IMR-90 (cell line): Measurements from ENCODE around the gene EXOC6B. TPM values are rescaled to one million over a fixed set of nuclear protein-coding genes. Genes with fewer than 3 reads are reported as not detected.

Experiments used
- ATAC-seq: fragments of 200-7000 bp; cut with Tn5 transposase; 2 replicates; pipeline ENCODE4 v1.9.1; 2020; ENCODE audit warnings: low read depth, mild to moderate bottlenecking, moderate library complexity
- BruUV-seq: library from RNA; stranded (reverse); fragments of 400-500 nt; replicated peaks from 2 replicates; lab custom pipeline; 2021; lab: Mats Ljungman, UMichigan
- CTCF ChIA-PET: fragments of 300-600 bp; formaldehyde crosslinking; extraction: SDS; loops from one replicate; lab custom pipeline; 2021; ENCODE audit warnings: antibody characterized with exemption; lab: Yijun Ruan, JAX
- POLR2A ChIA-PET: fragments of 300-600 bp; sonication (Branson Sonifier 250); formaldehyde crosslinking; loops from one replicate; lab custom pipeline; 2022; ENCODE audit warnings: antibody characterized with exemption; ENCODE audit not compliant: unreplicated experiment; lab: Charles Lee
- DNase-seq: peaks from one replicate; pipeline ENCODE4 v3.0.0; 2013
- H2AFZ ChIP-seq: replicated peaks from 2 replicates; pipeline ENCODE3; 2013; ENCODE audit warnings: low read length, mild to moderate bottlenecking; ENCODE audit not compliant: poor library complexity
- H2AK5ac ChIP-seq: 2 replicates; pipeline ENCODE4 v1.6.1; 2013; ENCODE audit warnings: low read depth, low read length, inconsistent platforms
- H2AK9ac ChIP-seq: replicated peaks from 2 replicates; pipeline ENCODE3; 2013; ENCODE audit warnings: mild to moderate bottlenecking, low read depth, low read length, moderate library complexity; ENCODE audit not compliant: poor library complexity
- H2BK120ac ChIP-seq: 2 replicates; pipeline ENCODE4 v1.6.1; 2013; ENCODE audit warnings: low read depth, low read length, inconsistent platforms
- H2BK15ac ChIP-seq: 3 replicates; pipeline ENCODE4 v1.6.1; 2013; ENCODE audit warnings: low read depth, low read length, inconsistent platforms
- H2BK20ac ChIP-seq: 2 replicates; pipeline ENCODE4 v1.6.1; 2013; ENCODE audit warnings: low read depth, mild to moderate bottlenecking, inconsistent platforms, low read length, moderate library complexity
- H2BK5ac ChIP-seq: 2 replicates; pipeline ENCODE4 v1.6.1; 2013; ENCODE audit warnings: mild to moderate bottlenecking, low read depth, low read length, inconsistent platforms; ENCODE audit not compliant: poor library complexity, severe bottlenecking
- H3K14ac ChIP-seq: replicated peaks from 2 replicates; pipeline ENCODE4 v1.6.1; 2013; ENCODE audit warnings: low read depth, low read length, inconsistent platforms
- H3K18ac ChIP-seq: 2 replicates; pipeline ENCODE4 v1.6.1; 2013; ENCODE audit warnings: low read depth, low read length, control low read depth
- H3K23ac ChIP-seq: 2 replicates; pipeline ENCODE4 v1.6.1; 2013; ENCODE audit warnings: low read depth, low read length, inconsistent platforms
- H3K27ac ChIP-seq: 2 replicates; pipeline ENCODE4 v1.5.1; 2013; ENCODE audit warnings: mild to moderate bottlenecking, control low read depth, low read length; ENCODE audit not compliant: insufficient read depth
- H3K27me3 ChIP-seq: 2 replicates; pipeline ENCODE4 v1.6.1; 2013; ENCODE audit warnings: low read length; ENCODE audit not compliant: control insufficient read depth, insufficient read depth
- H3K36me3 ChIP-seq: 2 replicates; pipeline ENCODE4 v1.6.1; 2013; ENCODE audit warnings: low read length, mixed read lengths; ENCODE audit not compliant: control insufficient read depth, insufficient read depth
- H3K4ac ChIP-seq: 2 replicates; pipeline ENCODE4 v1.6.1; 2013; ENCODE audit warnings: low read depth, low read length, inconsistent platforms
- H3K4me1 ChIP-seq: 2 replicates; pipeline ENCODE4 v1.6.1; 2013; ENCODE audit warnings: low read length, mixed read lengths; ENCODE audit not compliant: control insufficient read depth, insufficient read depth
- H3K4me2 ChIP-seq: 2 replicates; pipeline ENCODE4 v1.6.1; 2013; ENCODE audit warnings: low read depth, mild to moderate bottlenecking, control low read depth, low read length, moderate library complexity
- H3K4me3 ChIP-seq: 2 replicates; pipeline ENCODE4 v1.5.1; 2013; ENCODE audit warnings: low read depth, mild to moderate bottlenecking, control low read depth, low read length, moderate library complexity; ENCODE audit not compliant: insufficient read depth
- H3K56ac ChIP-seq: 2 replicates; pipeline ENCODE4 v1.6.1; 2013; ENCODE audit warnings: low read length, inconsistent platforms; ENCODE audit not compliant: insufficient read depth; ENCODE audit errors: extremely low read depth
- H3K79me1 ChIP-seq, 2 experiments: 2 replicates each; pipeline ENCODE4 v1.6.1; 2013; ENCODE audit warnings: low read length in 2 of 2, inconsistent platforms in 1 of 2, low read depth in 1 of 2
- H3K9ac ChIP-seq: 2 replicates; pipeline ENCODE4 v1.6.1; 2013; ENCODE audit warnings: low read depth, low read length, control low read depth
- H3K9me1 ChIP-seq: 2 replicates; pipeline ENCODE4 v1.6.1; 2013; ENCODE audit warnings: low read length, inconsistent platforms; ENCODE audit not compliant: insufficient read depth
- H3K9me3 ChIP-seq: 2 replicates; pipeline ENCODE4 v1.6.1; 2013; ENCODE audit warnings: low read length; ENCODE audit not compliant: control insufficient read depth, insufficient read depth
- H4K20me1 ChIP-seq: 2 replicates; pipeline ENCODE4 v1.6.1; 2013; ENCODE audit warnings: low read length, inconsistent platforms; ENCODE audit not compliant: insufficient read depth
- H4K5ac ChIP-seq: 2 replicates; pipeline ENCODE4 v1.6.1; 2013; ENCODE audit warnings: mild to moderate bottlenecking, low read depth, low read length, control low read depth
- H4K8ac ChIP-seq, 2 experiments: 2 replicates each; pipeline ENCODE4 v1.6.1; 2013; ENCODE audit warnings: low read depth in 2 of 2, low read length in 2 of 2, control low read depth in 1 of 2, inconsistent platforms in 1 of 2
- H4K91ac ChIP-seq: 2 replicates; pipeline ENCODE4 v1.6.1; 2013; ENCODE audit warnings: low read depth, low read length, inconsistent platforms; ENCODE audit not compliant: insufficient read depth
- CEBPB ChIP-seq: IDR thresholded peaks from 2 replicates; pipeline ENCODE4 v1.6.1; 2012; ENCODE audit warnings: low read depth, low read length, improper control_type of control experiment
- RCOR1 ChIP-seq: IDR thresholded peaks from 2 replicates; pipeline ENCODE4 v1.6.1; 2012; ENCODE audit warnings: mild to moderate bottlenecking, low read length, improper control_type of control experiment; ENCODE audit not compliant: insufficient replicate concordance
- WGBS, 2 experiments: methylation state at CpG; one replicate each; pipeline versions ENCODE4 v1.1.5 to v1.1.7; 2013; ENCODE audit warnings: missing lambda C conversion rate in 2 of 2; ENCODE audit not compliant: insufficient read length in 1 of 2; ENCODE audit errors: extremely low coverage in 2 of 2; 5-methylcytosine and 5-hydroxymethylcytosine counted together
- dilution Hi-C: fragments of 300-500 bp; cut with HindIII; formaldehyde crosslinking; loops from one replicate; pipeline ENCODE4 v1.14.3; 2018; ENCODE audit warnings: low sequenced_read_pairs; ENCODE audit not compliant: unreplicated experiment
- in situ Hi-C: fragments of 300-500 bp; cut with MboI; formaldehyde crosslinking; loops from 3 replicates; pipeline ENCODE4 v1.14.3; 2019; ENCODE audit warnings: low sequenced_read_pairs, inconsistent platforms, mixed read lengths
- intact Hi-C: fragments of 100-400 bp; cut with micrococcal nuclease; formaldehyde crosslinking; loops from 2 replicates; pipeline ENCODE4 v1.10.0; 2022
- polyA plus RNA-seq, 3 experiments: library from polyadenylated mRNA; depleted of rRNA; stranded (reverse); fragments of >200 nt; gene quantifications; 2 replicates each; pipeline ENCODE4 v1.2.3, GENCODE V29; 2012; ENCODE audit warnings: low replicate concordance in 1 of 3
- total RNA-seq: library from RNA; depleted of rRNA; stranded (reverse); fragments of >200 nt; gene quantifications from 2 replicates; pipeline ENCODE4 v1.2.3, GENCODE V29; 2012

The EXOC6B gene
- total and polyA plus RNA-seq, 2 of the 4 experiments (the other 2 are of a cell fraction), result 10.2 to 29.4 TPM

DNA sequence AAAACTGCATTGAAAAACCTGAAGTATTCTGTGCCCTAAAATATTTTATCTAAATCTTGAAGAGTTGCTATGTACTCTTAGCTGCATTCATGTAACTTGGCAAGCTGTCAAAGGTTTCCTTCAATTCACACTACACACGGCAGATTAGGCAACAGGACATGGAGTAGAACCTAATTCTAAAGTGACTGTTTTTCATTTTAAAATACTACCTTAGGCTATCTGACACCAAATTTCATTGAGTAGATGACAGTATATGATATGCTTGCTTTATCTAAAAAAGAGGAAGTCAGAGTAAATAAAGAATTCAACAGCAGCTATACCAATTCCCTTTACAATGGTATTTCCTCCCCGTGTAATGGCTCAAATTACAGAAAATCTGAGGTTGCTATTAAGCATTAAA, 45.4 kb downstream of the EXOC6B start:
- Histone ChIP-seq H2AK9ac (no peak overlapping the region), H2AK5ac (no peak overlapping the region), H2BK15ac (no peak overlapping the region), H3K56ac (no peak overlapping the region; the same call in 1 of the 2 replicates), H3K4me1 (peaks cover 2% of the 10 kb centered on the region; the same call in 1 of the 2 replicates), H4K5ac (no peak overlapping the region), H2BK5ac (no peak overlapping the region), H3K18ac (no peak overlapping the region), H4K20me1 (no peaks in the 10 kb centered on the region; the same call in none of the 2 replicates), H2AFZ (no peak overlapping the region), H3K9me3 (no peaks in the 10 kb centered on the region), H2BK120ac (no peak overlapping the region), H4K8ac (no peak overlapping the region), H3K4me3 (no peak overlapping the region), H3K4me2 (no peak overlapping the region), H3K14ac (no peak overlapping the region), H3K4ac (no peak overlapping the region), H3K23ac (no peak overlapping the region), H3K27ac (no peak overlapping the region), H3K9me1 (no peaks in the 10 kb centered on the region), H3K9ac (no peak overlapping the region), H3K27me3 (no peaks in the 10 kb centered on the region), H2BK20ac (no peak overlapping the region), H4K91ac (no peak overlapping the region), H3K79me1 (peaks cover 9 to 24% of the 10 kb centered on the region in 2 experiments; a peak in 3 of 4 replicates), H3K36me3 (no peaks in the 10 kb centered on the region)
- no CpG with 5 or more reads among the region's 2 CpGs for WGBS, 2 experiments
- in situ Hi-C loops, result no loop called here
- intact Hi-C loops, result no loop called here
- DNase-seq (peak; percentile 56), ATAC-seq (no peak)
- no TSS peak for BruUV-seq
- CTCF ChIA-PET, result interaction anchor here (1.3 to 2.7 kb wide), 3 partner anchors 13 to 82 kb away, joined by 3 to 10 read pairs (median 3); no protein-coding TSS in a partner anchor
- dilution Hi-C loops, result no loop called here
- TF ChIP-seq RCOR1 (no peak), CEBPB (peak; percentile 55)
- POLR2A ChIA-PET, result no interaction called here
